Liver (tissue), 3 donors: ENCODE data around the gene KIF26B.
"Not testable (repeated sequence)": the region's sequence is repeated elsewhere in the genome, so short reads cannot be mapped to it uniquely, and the experiment has no call there.

Experiments used
- ATF3 ChIP-seq: IDR thresholded peaks from 2 replicates; pipeline ENCODE4 v1.6.1; 2016; ENCODE audit warnings: antibody characterized with exemption
- CTCF ChIP-seq: fragments of 150-350 bp; IDR thresholded peaks from 2 replicates; pipeline ENCODE4 v1.5.1; 2017; ENCODE audit warnings: improper control_type of control experiment, low read depth, low read length; ENCODE audit not compliant: missing input control
- FOXA2 ChIP-seq: IDR thresholded peaks from 2 replicates; pipeline ENCODE4 v1.6.1; 2016; ENCODE audit warnings: antibody characterized with exemption
- HNF4G ChIP-seq: IDR thresholded peaks from 2 replicates; pipeline ENCODE4 v1.6.1; 2016; ENCODE audit warnings: antibody characterized with exemption
- JUND ChIP-seq, 2 donors: IDR thresholded peaks; 2 replicates each; pipeline ENCODE4 v1.6.1; 2016; ENCODE audit warnings: antibody characterized with exemption in 2 of 2
- MAX ChIP-seq: IDR thresholded peaks from 2 replicates; pipeline ENCODE4 v1.6.1; 2016; ENCODE audit warnings: antibody characterized with exemption
- NR2F2 ChIP-seq: IDR thresholded peaks from 2 replicates; pipeline ENCODE4 v1.6.1; 2016; ENCODE audit warnings: antibody characterized with exemption
- RAD21 ChIP-seq, 2 donors: IDR thresholded peaks; 2 replicates each; pipeline ENCODE4 v1.6.1; 2016; ENCODE audit warnings: antibody characterized with exemption in 2 of 2, mild to moderate bottlenecking in 2 of 2
- REST ChIP-seq: IDR thresholded peaks from 2 replicates; pipeline ENCODE4 v1.6.1; 2016; ENCODE audit warnings: antibody characterized with exemption, mild to moderate bottlenecking
- RXRA ChIP-seq, 2 donors: IDR thresholded peaks; 2 replicates each; pipeline ENCODE4 v1.6.1; 2017 to 2018; ENCODE audit warnings: antibody characterized with exemption in 2 of 2, mild to moderate bottlenecking in 1 of 2
- SP1 ChIP-seq: IDR thresholded peaks from 2 replicates; pipeline ENCODE4 v1.6.1; 2018; ENCODE audit warnings: antibody characterized with exemption, mild to moderate bottlenecking
- TAF1 ChIP-seq: conservative IDR thresholded peaks from 2 replicates; pipeline ENCODE4 v1.6.1; 2016; ENCODE audit warnings: antibody characterized with exemption, mild to moderate bottlenecking
- YY1 ChIP-seq: IDR thresholded peaks from 2 replicates; pipeline ENCODE4 v1.6.1; 2016; ENCODE audit warnings: antibody characterized with exemption, mild to moderate bottlenecking
- ZBTB33 ChIP-seq: IDR thresholded peaks from 2 replicates; pipeline ENCODE4 v1.6.1; 2016; ENCODE audit warnings: antibody characterized with exemption
- donor health status: healthy.
- donor health status: healthy.

GRCh38 chr1:245130281-245131025, 24.3 kb upstream of the KIF26B start:
- not testable (repeated sequence) for TF ChIP-seq CTCF; RAD21 (IDR thresholded peaks at IDR 0.05); YY1; JUND (IDR thresholded peaks at IDR 0.05); REST; ZBTB33; MAX; FOXA2; RXRA (IDR thresholded peaks at IDR 0.05); TAF1; ATF3; NR2F2; SP1; HNF4G
